ENCODE data around the gene LRRC18. TPM values are rescaled to one million over a fixed set of nuclear protein-coding genes. Genes with fewer than 3 reads are reported as not detected.

Gene LRRC18
- total RNA-seq, 1 donor from 2014 or later, result not detected

DNA sequence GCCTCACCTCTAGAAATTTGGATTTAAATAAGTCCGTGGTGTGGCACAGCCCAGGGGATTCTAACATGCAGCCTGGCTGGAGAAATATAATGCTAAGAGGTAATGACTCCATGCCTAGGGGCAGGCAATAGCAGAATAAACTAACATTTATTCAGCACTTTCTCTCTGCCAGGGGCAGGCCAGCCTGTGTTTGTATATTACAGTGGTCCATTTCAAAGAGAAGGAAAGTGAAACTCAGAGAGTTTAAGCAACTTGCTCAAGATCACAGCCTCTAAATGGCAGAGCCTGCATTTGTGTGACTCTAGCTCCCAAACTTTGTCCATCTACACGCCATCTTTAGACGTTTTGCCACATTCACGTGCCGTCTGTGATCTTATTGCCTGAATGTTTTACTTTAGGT lies 6.7 kb upstream of the LRRC18 start:
- no peak overlapping the region for H3K4me3 ChIP-seq
- H3K4me1 ChIP-seq, result no peaks in the 10 kb centered on the region
- TF ChIP-seq, protein P1, sequence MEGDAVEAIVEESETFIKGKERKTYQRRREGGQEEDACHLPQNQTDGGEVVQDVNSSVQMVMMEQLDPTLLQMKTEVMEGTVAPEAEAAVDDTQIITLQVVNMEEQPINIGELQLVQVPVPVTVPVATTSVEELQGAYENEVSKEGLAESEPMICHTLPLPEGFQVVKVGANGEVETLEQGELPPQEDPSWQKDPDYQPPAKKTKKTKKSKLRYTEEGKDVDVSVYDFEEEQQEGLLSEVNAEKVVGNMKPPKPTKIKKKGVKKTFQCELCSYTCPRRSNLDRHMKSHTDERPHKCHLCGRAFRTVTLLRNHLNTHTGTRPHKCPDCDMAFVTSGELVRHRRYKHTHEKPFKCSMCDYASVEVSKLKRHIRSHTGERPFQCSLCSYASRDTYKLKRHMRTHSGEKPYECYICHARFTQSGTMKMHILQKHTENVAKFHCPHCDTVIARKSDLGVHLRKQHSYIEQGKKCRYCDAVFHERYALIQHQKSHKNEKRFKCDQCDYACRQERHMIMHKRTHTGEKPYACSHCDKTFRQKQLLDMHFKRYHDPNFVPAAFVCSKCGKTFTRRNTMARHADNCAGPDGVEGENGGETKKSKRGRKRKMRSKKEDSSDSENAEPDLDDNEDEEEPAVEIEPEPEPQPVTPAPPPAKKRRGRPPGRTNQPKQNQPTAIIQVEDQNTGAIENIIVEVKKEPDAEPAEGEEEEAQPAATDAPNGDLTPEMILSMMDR (IDR thresholded peaks at IDR 0.05; ENCODE audit: borderline replicate concordance), result no peak
- intact Hi-C loops (cut with micrococcal nuclease), result no loop called here
- H3K27me3 ChIP-seq (ENCODE audit: low read depth), result no peaks in the 10 kb centered on the region
- no peak for DNase-seq
- no peak overlapping the region for H3K27ac ChIP-seq (replicated peaks)
- no peaks in the 10 kb centered on the region for H3K9me3 ChIP-seq (replicated peaks)
- H3K36me3 ChIP-seq, result no peaks in the 10 kb centered on the region

DNA sequence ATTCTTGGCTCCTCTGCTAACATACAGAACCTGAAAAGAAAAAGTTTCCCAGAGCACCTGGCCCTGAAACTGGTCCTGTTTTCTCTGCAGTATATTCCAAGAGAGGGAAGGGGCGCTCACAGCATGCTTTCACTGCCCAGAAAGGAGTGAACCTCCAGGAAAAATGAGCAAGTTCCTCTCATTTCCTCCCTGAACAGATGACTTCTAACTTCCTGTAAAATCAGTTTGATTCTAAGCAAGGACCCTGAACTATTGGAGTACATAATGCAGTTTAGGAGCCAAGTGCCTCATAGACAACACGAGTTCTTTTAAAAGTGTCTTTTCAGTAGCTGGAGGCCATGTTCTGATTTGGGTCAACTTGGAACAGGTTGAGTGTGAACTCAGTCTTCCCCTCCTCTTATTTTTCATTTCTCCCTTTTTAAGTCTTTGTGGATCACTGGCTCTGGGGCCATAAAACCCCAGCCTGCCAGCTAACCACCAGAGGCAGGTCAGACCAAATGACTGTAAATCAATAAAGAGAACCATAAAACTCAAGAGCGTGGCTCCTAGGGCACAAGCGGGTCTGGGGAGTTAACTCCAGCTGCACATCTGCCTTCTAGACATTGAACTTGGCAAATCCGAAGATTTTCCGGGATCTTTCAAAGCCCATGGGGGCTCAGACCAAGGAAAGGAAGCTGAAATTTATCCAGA lies 5.9 kb upstream of the LRRC18 start:
- TF ChIP-seq, protein P1 (IDR thresholded peaks at IDR 0.05; ENCODE audit: borderline replicate concordance), result no peak
- no peak overlapping the region for H3K4me3 ChIP-seq
- no peaks in the 10 kb centered on the region for H3K36me3 ChIP-seq
- no peak for DNase-seq
- no peak overlapping the region for H3K27ac ChIP-seq (replicated peaks)
- H3K4me1 ChIP-seq, result no peaks in the 10 kb centered on the region
- intact Hi-C loops (cut with micrococcal nuclease), result no loop called here
- H3K27me3 ChIP-seq (ENCODE audit: low read depth), result no peaks in the 10 kb centered on the region
- no peaks in the 10 kb centered on the region for H3K9me3 ChIP-seq (replicated peaks)

DNA sequence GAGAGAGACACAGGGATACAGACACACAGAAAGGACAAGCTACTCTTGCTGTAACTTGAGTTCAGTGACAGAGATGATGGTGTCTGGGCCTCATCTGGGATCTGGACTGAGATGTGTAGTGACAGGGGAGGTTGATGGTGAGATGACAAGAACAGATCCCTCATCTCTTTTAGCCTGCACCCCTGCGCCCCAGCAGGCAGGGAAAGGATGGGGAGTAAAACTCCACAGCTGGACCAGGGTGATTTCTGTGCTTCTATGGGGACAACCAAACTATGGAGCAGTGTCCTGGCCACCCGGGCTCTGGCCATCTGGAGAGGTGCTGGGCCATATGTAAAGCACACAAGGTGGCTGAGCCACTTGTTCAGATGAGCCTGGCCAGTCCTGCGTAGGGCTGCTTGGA lies 4.5 kb upstream of the LRRC18 start:
- TF ChIP-seq, protein P1 (IDR thresholded peaks at IDR 0.05; ENCODE audit: borderline replicate concordance), result no peak
- no peak overlapping the region for H3K27ac ChIP-seq (replicated peaks)
- no peaks in the 10 kb centered on the region for H3K36me3 ChIP-seq
- H3K27me3 ChIP-seq (ENCODE audit: low read depth), result no peaks in the 10 kb centered on the region
- H3K4me3 ChIP-seq, result no peak overlapping the region
- no peak for DNase-seq
- H3K4me1 ChIP-seq, result no peaks in the 10 kb centered on the region
- intact Hi-C loops (cut with micrococcal nuclease), result no loop called here
- no peaks in the 10 kb centered on the region for H3K9me3 ChIP-seq (replicated peaks)

DNA sequence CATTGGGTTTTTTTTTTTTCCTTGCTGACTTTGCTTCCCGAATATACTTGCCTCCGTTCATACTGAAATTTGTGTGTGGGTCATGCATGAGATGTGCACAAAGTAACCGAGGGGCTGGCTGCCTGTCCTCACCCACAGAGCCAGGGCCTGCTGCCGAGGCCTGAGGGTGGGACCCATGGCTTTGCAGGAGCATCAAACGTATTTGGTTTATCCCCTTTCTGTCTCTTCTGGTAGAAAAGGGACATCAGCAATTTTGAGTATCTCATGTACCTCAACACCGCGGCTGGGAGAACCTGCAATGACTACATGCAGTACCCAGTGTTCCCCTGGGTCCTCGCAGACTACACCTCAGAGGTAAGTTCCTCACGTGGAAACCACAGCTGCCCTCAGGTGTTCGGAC lies 3.5 kb upstream of the LRRC18 start:
- TF ChIP-seq, protein P1 (IDR thresholded peaks at IDR 0.05; ENCODE audit: borderline replicate concordance), result no peak
- H3K4me1 ChIP-seq, result no peaks in the 10 kb centered on the region
- H3K9me3 ChIP-seq (replicated peaks), result no peaks in the 10 kb centered on the region
- no peak for DNase-seq
- no peaks in the 10 kb centered on the region for H3K36me3 ChIP-seq
- intact Hi-C loops (cut with micrococcal nuclease), result no loop called here
- H3K27ac ChIP-seq (replicated peaks), result no peak overlapping the region
- H3K27me3 ChIP-seq (ENCODE audit: low read depth), result no peaks in the 10 kb centered on the region
- no peak overlapping the region for H3K4me3 ChIP-seq

DNA sequence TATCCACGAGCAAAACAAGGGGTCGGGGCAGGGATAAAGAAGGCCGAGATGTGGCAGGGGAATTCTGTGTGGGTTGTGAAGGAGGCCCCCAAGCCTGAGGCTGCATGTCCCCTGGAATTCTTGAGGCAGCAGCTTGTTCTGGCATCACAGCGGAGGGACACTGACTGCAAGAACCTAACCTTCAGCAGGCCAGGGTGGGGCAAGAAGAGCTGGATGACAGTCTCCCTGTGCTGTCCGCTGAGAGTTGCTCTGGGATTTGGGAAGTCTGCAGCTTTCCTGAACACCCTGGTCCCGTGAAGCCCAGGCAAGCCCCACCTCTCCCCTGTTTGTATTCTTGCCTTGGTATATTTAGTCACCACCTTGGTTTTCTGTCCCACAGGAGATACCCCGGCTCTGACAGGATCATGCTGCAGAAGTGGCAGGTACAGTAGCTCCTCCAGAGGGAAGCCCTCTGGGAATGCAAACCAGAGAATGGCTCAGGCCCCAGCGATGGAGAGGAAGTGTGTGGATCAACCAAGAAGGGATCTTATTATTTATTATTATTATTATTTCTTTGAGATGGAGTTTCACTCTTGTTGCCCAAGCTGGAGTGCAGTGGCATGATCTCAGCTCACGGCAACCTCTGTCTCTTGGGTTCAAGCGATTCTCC lies 1.9 kb upstream of the LRRC18 start:
- Histone ChIP-seq H3K9me3 (replicated peaks) (no peaks in the 10 kb centered on the region), H3K4me1 (no peaks in the 10 kb centered on the region), H3K36me3 (no peaks in the 10 kb centered on the region), H3K4me3 (no peak overlapping the region), H3K27me3 (ENCODE audit: low read depth) (no peaks in the 10 kb centered on the region), H3K27ac (replicated peaks) (no peak overlapping the region)
- intact Hi-C loops (cut with micrococcal nuclease), result no loop called here
- no peak for DNase-seq
- TF ChIP-seq, protein P1 (IDR thresholded peaks at IDR 0.05; ENCODE audit: borderline replicate concordance), result no peak

Measured in left ventricle myocardium inferior (tissue), 1 donor.